Upper lobe of right lung (tissue), 1 donor: ENCODE data around the gene GTPBP3. TPM values are rescaled to one million over a fixed set of nuclear protein-coding genes. Genes with fewer than 3 reads are reported as not detected.

Experiments used
- ATAC-seq: fragments of 200-7000 bp; cut with Tn5 transposase; one replicate; pipeline ENCODE4 v1.9.1; 2020; ENCODE audit warnings: mild to moderate bottlenecking, moderate library complexity
- DNase-seq: peaks from one replicate; pipeline ENCODE4 v3.0.0-alpha.2; 2020
- H3K27ac ChIP-seq: fragments of 200-600 bp; one replicate; pipeline ENCODE4 v1.8.0; 2022
- H3K27me3 ChIP-seq: fragments of 200-600 bp; one replicate; pipeline ENCODE4 v1.8.0; 2022; ENCODE audit warnings: mild to moderate bottlenecking
- H3K36me3 ChIP-seq: fragments of 200-600 bp; one replicate; pipeline ENCODE4 v1.8.0; 2022
- H3K4me1 ChIP-seq: fragments of 200-600 bp; one replicate; pipeline ENCODE4 v1.8.0; 2022
- H3K4me3 ChIP-seq: fragments of 200-600 bp; one replicate; pipeline ENCODE4 v1.8.0; 2022; ENCODE audit warnings: mild to moderate bottlenecking
- H3K9me3 ChIP-seq: fragments of 200-600 bp; one replicate; pipeline ENCODE4 v1.8.0; 2022
- CTCF ChIP-seq: fragments of 200-600 bp; IDR thresholded peaks from one replicate; pipeline ENCODE4 v1.8.0; 2022; ENCODE audit warnings: antibody characterized with exemption
- intact Hi-C: fragments of 100-400 bp; cut with DNase I; formaldehyde crosslinking; loops from one replicate; pipeline ENCODE4 v1.11.0; 2022
- total RNA-seq: library from RNA; stranded (reverse); fragmentation: NEBNext Ultra II Directional; extraction: Animal tissue kit (Norgen Biotek cat#: 25700); gene quantifications from one replicate; pipeline ENCODE4 v1.2.1, GENCODE V29; 2021
- donor health status: DM: no; HTN: yes; CAD: no; lungs with severe emphysema.

The GTPBP3 gene
- total RNA-seq, 1 donor from 2014 or later: 17.7 TPM

DNA sequence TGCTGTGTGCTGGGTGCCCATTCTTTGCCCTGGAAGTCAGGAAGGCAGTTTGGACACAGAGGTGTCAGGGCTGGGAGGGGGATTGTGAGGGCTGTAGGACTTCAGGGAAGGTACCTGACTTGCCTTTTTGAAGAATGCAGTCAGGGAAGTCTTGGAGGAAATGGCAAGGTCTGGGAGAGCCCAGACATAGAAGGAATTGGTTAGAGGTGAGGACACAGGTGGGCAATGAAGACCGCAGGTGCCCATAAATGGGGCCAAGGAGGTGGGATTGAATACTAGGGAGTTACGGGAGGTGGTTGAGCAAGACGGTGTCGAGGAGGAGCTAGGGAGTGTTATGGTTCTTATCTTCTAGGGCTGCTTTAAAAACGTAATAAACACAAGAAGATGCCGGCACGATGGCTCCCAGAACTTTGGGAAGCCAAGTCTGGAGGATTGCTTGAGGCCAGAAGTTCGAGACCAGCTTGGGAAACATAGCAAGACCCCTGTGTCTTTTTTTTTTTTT, 29.4 kb upstream of the GTPBP3 start:
- Histone ChIP-seq H3K4me3 (no peak overlapping the region), H3K27ac (no peak overlapping the region), H3K36me3 (no peaks in the 10 kb centered on the region), H3K4me1 (peaks cover 44% of the 10 kb centered on the region), H3K9me3 (no peaks in the 10 kb centered on the region), H3K27me3 (no peaks in the 10 kb centered on the region)
- DNase-seq (no peak), ATAC-seq (no peak)
- intact Hi-C loops: no loop called here
- no peak for TF ChIP-seq CTCF

DNA sequence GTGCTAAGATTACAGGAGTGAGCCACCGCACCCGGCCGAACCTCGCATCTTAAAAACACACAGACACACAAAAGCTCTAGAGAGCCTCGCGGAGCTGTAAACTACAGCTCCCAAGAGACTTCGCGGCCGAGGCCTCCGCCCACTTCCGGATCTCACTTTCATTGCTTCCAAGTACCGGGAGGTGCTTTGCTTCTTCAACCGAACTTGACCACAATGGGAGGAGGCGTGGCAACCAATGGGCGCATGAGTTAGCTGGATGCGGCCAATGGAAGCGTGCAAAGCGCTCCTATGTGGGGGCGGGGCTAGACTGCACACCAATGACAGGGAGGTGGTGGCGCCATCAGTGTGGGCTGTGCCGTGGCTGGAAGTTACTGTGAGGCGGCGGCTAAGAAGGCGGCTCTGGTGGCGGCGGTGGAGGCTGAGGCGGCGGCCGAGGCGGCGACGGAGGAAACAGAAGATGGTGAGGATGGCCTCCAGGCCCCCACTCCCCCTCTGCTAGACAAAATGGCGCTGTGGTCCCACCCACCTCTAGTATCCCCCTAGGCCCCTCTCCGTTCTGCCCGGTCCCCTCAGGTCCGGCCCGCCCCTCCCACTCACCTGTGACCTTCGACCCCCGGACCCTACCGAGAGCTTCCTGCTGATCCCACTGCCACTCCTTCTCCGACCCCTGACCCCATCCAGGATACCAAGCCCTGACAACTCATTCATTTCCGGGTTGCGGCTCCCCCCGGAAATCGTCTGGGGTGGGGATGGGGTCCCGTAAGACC, 28.0 kb upstream of the GTPBP3 start, which contains the start of gene DDA1:
Gene DDA1, plus strand, starts transcription at position 366 of the 767 bp plus-strand sequence. Its CDS starts 92 bp downstream, at position 458.
- H3K27me3 ChIP-seq: no peaks in the 10 kb centered on the region
- DNase-seq (peak; percentile 99), ATAC-seq (peak; percentile 88)
- H3K36me3 ChIP-seq: peaks cover 9% of the 10 kb centered on the region
- H3K9me3 ChIP-seq: no peaks in the 10 kb centered on the region
- H3K27ac ChIP-seq: peak within 1 kb of the TSS; percentile 83
- H3K4me1 ChIP-seq: peaks cover 37% of the 10 kb centered on the region
- no peak for TF ChIP-seq CTCF
- H3K4me3 ChIP-seq: peak within 1 kb of the TSS; percentile 79
- intact Hi-C loops: no loop called here

- no peaks in the 10 kb centered on the region for H3K27me3 ChIP-seq
- peak overlapping the region; percentile 83 for H3K27ac ChIP-seq
- no peak for TF ChIP-seq CTCF
- no peaks in the 10 kb centered on the region for H3K9me3 ChIP-seq
- H3K4me3 ChIP-seq: peak overlapping the region; percentile 79
- H3K36me3 ChIP-seq: peaks cover 14% of the 10 kb centered on the region
- DNase-seq (no peak), ATAC-seq (no peak)
- intact Hi-C loops: no loop called here
- peaks cover 31% of the 10 kb centered on the region for H3K4me1 ChIP-seq
Observed at GRCh38 chr19:17309965-17310461, 27.3 kb upstream of the GTPBP3 start.

GRCh38 chr19:17311455-17312188, 25.7 kb upstream of the GTPBP3 start:
- Histone ChIP-seq H3K36me3 (peaks cover 28% of the 10 kb centered on the region), H3K9me3 (no peaks in the 10 kb centered on the region), H3K4me1 (peaks cover 22% of the 10 kb centered on the region), H3K4me3 (no peak overlapping the region), H3K27me3 (no peaks in the 10 kb centered on the region), H3K27ac (no peak overlapping the region)
- ATAC-seq (peak; percentile 7), DNase-seq (no peak)
- intact Hi-C loops: no loop called here
- TF ChIP-seq CTCF: no peak

DNA sequence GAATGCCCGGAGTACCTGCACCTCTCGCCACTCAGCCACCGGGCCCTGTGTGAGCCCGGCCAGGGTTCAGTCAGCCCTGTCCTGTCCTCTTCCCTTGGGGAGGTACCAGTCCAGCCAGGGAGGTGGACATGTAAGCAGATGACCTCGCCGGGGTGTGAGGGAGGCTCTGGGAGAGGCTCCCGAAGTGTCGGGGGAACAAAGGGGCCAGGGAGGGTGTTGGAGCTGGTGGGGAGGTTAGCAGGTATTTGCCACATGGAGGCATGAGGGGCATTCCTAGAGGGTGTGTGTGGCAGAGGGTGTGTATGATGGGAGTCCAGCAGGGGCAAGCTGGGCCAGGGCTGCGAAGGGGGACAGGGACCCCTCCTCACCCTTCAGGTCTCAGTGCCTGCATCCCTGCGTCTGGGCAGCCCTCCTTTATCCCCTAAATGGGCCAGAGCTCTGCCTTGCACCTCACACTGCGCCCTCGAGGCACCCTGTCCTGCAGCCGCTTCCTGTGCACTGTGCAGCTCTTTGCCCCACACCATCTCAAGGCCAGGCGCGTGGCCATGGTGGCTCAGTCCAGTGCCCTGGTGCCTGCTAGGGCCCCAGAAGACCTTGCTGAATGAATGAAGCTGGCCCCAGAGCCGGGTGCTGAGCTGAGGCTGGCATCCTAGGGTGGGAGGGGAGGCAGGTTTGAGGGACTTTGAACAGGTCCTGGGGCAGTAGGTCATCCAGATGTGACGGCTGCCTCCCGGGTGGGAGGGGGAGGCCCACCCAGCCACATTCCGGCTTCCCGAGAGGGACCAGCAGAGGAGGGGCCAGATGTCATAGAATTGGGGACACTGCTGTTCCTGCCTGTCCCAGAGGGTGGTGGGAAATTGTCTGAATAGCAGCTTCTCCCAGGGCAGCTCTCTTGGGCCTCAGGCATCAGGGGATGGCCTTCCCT, 24.9 kb upstream of the GTPBP3 start:
- H3K9me3 ChIP-seq: no peaks in the 10 kb centered on the region
- peaks cover 32% of the 10 kb centered on the region for H3K36me3 ChIP-seq
- DNase-seq (no peak), ATAC-seq (no peak)
- no peak overlapping the region for H3K4me3 ChIP-seq
- intact Hi-C loops: no loop called here
- no peak overlapping the region for H3K27ac ChIP-seq
- no peaks in the 10 kb centered on the region for H3K27me3 ChIP-seq
- H3K4me1 ChIP-seq: peaks cover 19% of the 10 kb centered on the region
- no peak for TF ChIP-seq CTCF
